Measurements from ENCODE around the gene KMT2A. TPM values are rescaled to one million over a fixed set of nuclear protein-coding genes. Genes with fewer than 3 reads are reported as not detected.
"Not testable (repeated sequence)": the region's sequence is repeated elsewhere in the genome, so short reads cannot be mapped to it uniquely, and the experiment has no call there.

KMT2A gene
- total and polyA plus RNA-seq, 7 donors, result 5.3 to 93.9 (median 42.9) TPM

GRCh38 chr11:118411530-118411929 lies 24.8 kb upstream of the KMT2A start:
- intact Hi-C loops (cut with DNase I), result no loop called here
- DNase-seq, result no peak
- Histone ChIP-seq H3K27me3 (no peaks in the 10 kb centered on the region), H3K27ac (no peak overlapping the region), H3K36me3 (peaks cover 0 to 55% (median 6%) of the 10 kb centered on the region in 4 donors), H3K4me1 (peaks cover 0 to 21% (median 12%) of the 10 kb centered on the region in 4 donors), H3K4me3 (no peak overlapping the region), H3K9me3 (no peaks in the 10 kb centered on the region)
- 36 to 62% methylated on average over 4 of the region's 4 CpGs for WGBS, 2 donors
- TF ChIP-seq, protein P1, sequence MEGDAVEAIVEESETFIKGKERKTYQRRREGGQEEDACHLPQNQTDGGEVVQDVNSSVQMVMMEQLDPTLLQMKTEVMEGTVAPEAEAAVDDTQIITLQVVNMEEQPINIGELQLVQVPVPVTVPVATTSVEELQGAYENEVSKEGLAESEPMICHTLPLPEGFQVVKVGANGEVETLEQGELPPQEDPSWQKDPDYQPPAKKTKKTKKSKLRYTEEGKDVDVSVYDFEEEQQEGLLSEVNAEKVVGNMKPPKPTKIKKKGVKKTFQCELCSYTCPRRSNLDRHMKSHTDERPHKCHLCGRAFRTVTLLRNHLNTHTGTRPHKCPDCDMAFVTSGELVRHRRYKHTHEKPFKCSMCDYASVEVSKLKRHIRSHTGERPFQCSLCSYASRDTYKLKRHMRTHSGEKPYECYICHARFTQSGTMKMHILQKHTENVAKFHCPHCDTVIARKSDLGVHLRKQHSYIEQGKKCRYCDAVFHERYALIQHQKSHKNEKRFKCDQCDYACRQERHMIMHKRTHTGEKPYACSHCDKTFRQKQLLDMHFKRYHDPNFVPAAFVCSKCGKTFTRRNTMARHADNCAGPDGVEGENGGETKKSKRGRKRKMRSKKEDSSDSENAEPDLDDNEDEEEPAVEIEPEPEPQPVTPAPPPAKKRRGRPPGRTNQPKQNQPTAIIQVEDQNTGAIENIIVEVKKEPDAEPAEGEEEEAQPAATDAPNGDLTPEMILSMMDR (IDR thresholded peaks at IDR 0.05), result no peak
- no peak for TF ChIP-seq EP300 (IDR thresholded peaks at IDR 0.05)
- no peak for TF ChIP-seq POLR2A (IDR thresholded peaks at IDR 0.05)
- TF ChIP-seq POLR2AphosphoS5 (IDR thresholded peaks at IDR 0.05), result no peak

GRCh38 chr11:118412921-118413320 lies 23.4 kb upstream of the KMT2A start:
- Histone ChIP-seq H3K4me3 (no peak overlapping the region), H3K27ac (no peak overlapping the region), H3K9me3 (no peaks in the 10 kb centered on the region), H3K27me3 (no peaks in the 10 kb centered on the region), H3K36me3 (peaks cover 0 to 41% (median 1%) of the 10 kb centered on the region in 4 donors), H3K4me1 (peaks cover 0 to 16% (median 12%) of the 10 kb centered on the region in 4 donors)
- WGBS, 2 donors, result 25 to 64% methylated on average over 1 of the region's 1 CpG
- TF ChIP-seq POLR2A (IDR thresholded peaks at IDR 0.05), result no peak
- TF ChIP-seq, protein P1 (IDR thresholded peaks at IDR 0.05), result no peak
- TF ChIP-seq POLR2AphosphoS5 (IDR thresholded peaks at IDR 0.05), result no peak
- no peak for TF ChIP-seq EP300 (IDR thresholded peaks at IDR 0.05)
- DNase-seq, result no peak
- intact Hi-C loops (cut with DNase I), result no loop called here

GRCh38 chr11:118415062-118415738 lies 21.1 kb upstream of the KMT2A start:
- Histone ChIP-seq H3K4me1 (peaks cover 0 to 16% (median 12%) of the 10 kb centered on the region in 4 donors), H3K36me3 (peaks cover 0 to 18% (median 0%) of the 10 kb centered on the region in 4 donors), H3K27me3 (no peaks in the 10 kb centered on the region), H3K9me3 (no peaks in the 10 kb centered on the region), H3K27ac (peak overlapping the region in 3 of 4 donors; percentile 37 to 54 (median 51)), H3K4me3 (no peak overlapping the region)
- 58 to 78% methylated on average over 8 of the region's 8 CpGs for WGBS, 2 donors
- intact Hi-C loops (cut with DNase I), result no loop called here
- no peak for DNase-seq
- TF ChIP-seq EP300 (IDR thresholded peaks at IDR 0.05), result no peak

GRCh38 chr11:118415739-118416068 lies 20.6 kb upstream of the KMT2A start:
- Histone ChIP-seq H3K27ac (peak overlapping the region in 3 of 4 donors; percentile 37 to 54 (median 51)), H3K36me3 (peaks cover 0 to 14% (median 0%) of the 10 kb centered on the region in 4 donors), H3K4me1 (peaks cover 0 to 16% (median 12%) of the 10 kb centered on the region in 4 donors), H3K9me3 (no peaks in the 10 kb centered on the region), H3K27me3 (no peaks in the 10 kb centered on the region), H3K4me3 (no peak overlapping the region)
- TF ChIP-seq POLR2AphosphoS5 (IDR thresholded peaks at IDR 0.05), result peak in 2 of 4 donors; percentile 35 to 39
- TF ChIP-seq, protein P1 (IDR thresholded peaks at IDR 0.05), result no peak
- peak; percentile 89 for DNase-seq
- intact Hi-C loops (cut with DNase I), result loop anchor here (2.0 kb wide), 1 partner anchor 19 kb away; no protein-coding TSS in a partner anchor

DNA sequence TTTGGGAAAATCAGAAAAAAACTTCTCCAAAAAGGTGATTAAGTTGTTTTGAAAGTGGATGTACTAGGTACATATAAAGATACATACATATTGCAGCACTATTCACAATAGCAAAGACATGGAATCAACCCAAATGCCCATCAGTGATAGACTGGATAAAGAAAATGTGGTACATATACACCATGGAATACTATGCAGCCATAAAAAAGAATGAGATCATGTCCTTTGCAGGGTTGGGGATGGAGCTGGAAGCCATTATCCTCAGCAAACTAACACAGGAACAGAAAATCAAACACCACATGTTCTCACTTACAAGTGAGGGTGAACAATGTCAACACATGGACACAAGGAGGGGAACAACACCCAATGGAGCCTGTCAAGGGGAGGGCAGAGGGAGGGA lies 19.4 kb upstream of the KMT2A start:
- intact Hi-C loops (cut with DNase I), result loop anchor here (2.0 kb wide), 1 partner anchor 18 kb away; no protein-coding TSS in a partner anchor

DNA sequence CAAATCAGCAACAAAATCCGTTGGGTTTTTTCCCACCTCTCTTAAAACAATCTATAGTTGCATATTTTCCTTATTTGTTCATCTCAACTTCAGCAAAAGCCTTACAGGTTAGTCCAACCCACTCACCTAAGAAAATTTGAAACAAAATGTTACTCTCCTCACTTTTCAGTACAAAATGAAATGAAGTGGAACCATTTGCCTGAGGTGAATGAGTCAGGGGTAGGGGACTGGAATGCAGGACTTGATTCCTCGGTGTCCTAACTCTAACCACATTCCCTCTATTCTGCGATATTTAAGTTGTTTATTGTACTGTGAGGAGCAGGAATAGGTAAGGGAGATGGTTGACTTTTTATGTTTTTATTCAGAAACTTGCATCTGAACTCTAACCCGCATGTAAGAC lies 18.5 kb upstream of the KMT2A start:
- H3K4me3 ChIP-seq, result no peak overlapping the region
- WGBS, 2 donors, result 85 to 86% methylated on average over 4 of the region's 4 CpGs
- no peaks in the 10 kb centered on the region for H3K9me3 ChIP-seq
- peaks cover 0 to 16% (median 12%) of the 10 kb centered on the region in 4 donors for H3K4me1 ChIP-seq
- intact Hi-C loops (cut with DNase I), result loop anchor here (2.0 kb wide), 1 partner anchor 17 kb away; no protein-coding TSS in a partner anchor
- DNase-seq, result no peak
- H3K27me3 ChIP-seq, result no peaks in the 10 kb centered on the region
- no peak for TF ChIP-seq POLR2AphosphoS5 (IDR thresholded peaks at IDR 0.05)
- no peak for TF ChIP-seq POLR2A (IDR thresholded peaks at IDR 0.05)
- TF ChIP-seq, protein P1 (IDR thresholded peaks at IDR 0.05), result no peak
- no peak for TF ChIP-seq EP300 (IDR thresholded peaks at IDR 0.05)
- no peak overlapping the region for H3K27ac ChIP-seq
- H3K36me3 ChIP-seq, result peaks cover 0 to 14% (median 0%) of the 10 kb centered on the region in 4 donors

More for the DNA sequence above, 19.4 kb upstream of the KMT2A start:
- Histone ChIP-seq H3K36me3 (peaks cover 0 to 14% (median 0%) of the 10 kb centered on the region in 4 donors), H3K4me1 (peaks cover 0 to 16% (median 12%) of the 10 kb centered on the region in 4 donors)
- H3K9me3 ChIP-seq, H3K27me3 ChIP-seq, H3K27ac ChIP-seq, DNase-seq, H3K4me3 ChIP-seq: not testable (repeated sequence)

Data from sigmoid colon (tissue), 7 donors.